Measurements from ENCODE around the gene FMN1.

The FMN1 gene

GRCh38 chr15:32825219-32825618 lies 369.3 kb downstream of the FMN1 start:
- no peaks in the 10 kb centered on the region for H3K9me3 ChIP-seq (ENCODE audit: control insufficient read depth, insufficient read depth, low read length)
- no peak overlapping the region for H3K27ac ChIP-seq (ENCODE audit: low read depth, low read length)
- no peaks in the 10 kb centered on the region for H3K27me3 ChIP-seq (ENCODE audit: control insufficient read depth, insufficient read depth, low read length)
- no peak overlapping the region for H3K9ac ChIP-seq (ENCODE audit: low read depth, low read length)
- H3K36me3 ChIP-seq (ENCODE audit: control insufficient read depth, insufficient read depth, low read length), result no peaks in the 10 kb centered on the region
- no peaks in the 10 kb centered on the region for H3K4me1 ChIP-seq (ENCODE audit: control insufficient read depth, insufficient read depth, low read length)
- no peak overlapping the region for H3K4me3 ChIP-seq (ENCODE audit: low read depth, low read length)

DNA sequence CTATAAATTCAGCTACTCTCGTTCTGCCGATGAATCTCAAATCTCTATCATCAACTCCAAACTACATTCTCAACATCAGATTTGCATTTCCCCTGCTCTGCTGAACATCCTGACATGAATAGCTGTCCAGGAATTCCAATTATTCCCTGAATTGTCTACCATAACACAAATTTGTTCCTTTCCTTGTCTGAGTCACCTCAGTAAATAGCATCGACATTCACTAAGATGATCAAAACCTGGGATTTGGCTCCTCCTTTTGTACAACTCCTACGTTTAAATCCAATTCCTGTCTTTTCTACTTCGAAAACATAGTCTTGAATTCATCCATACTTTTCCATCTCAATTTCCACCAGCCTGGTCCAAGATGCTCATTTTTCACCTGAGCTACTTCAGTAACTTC lies 369.7 kb downstream of the FMN1 start:
- Histone ChIP-seq H3K4me1 (ENCODE audit: control insufficient read depth, insufficient read depth, low read length) (no peaks in the 10 kb centered on the region), H3K4me3 (ENCODE audit: low read depth, low read length) (no peak overlapping the region), H3K27me3 (ENCODE audit: control insufficient read depth, insufficient read depth, low read length) (no peaks in the 10 kb centered on the region), H3K36me3 (ENCODE audit: control insufficient read depth, insufficient read depth, low read length) (no peaks in the 10 kb centered on the region), H3K27ac (ENCODE audit: low read depth, low read length) (no peak overlapping the region), H3K9ac (ENCODE audit: low read depth, low read length) (no peak overlapping the region), H3K9me3 (ENCODE audit: control insufficient read depth, insufficient read depth, low read length) (no peaks in the 10 kb centered on the region)

GRCh38 chr15:32823750-32824149 lies 370.8 kb downstream of the FMN1 start:
- H3K4me1 ChIP-seq (ENCODE audit: control insufficient read depth, insufficient read depth, low read length), result no peaks in the 10 kb centered on the region
- no peaks in the 10 kb centered on the region for H3K27me3 ChIP-seq (ENCODE audit: control insufficient read depth, insufficient read depth, low read length)
- H3K4me3 ChIP-seq (ENCODE audit: low read depth, low read length), result no peak overlapping the region
- H3K36me3 ChIP-seq (ENCODE audit: control insufficient read depth, insufficient read depth, low read length), result no peaks in the 10 kb centered on the region
- H3K9ac ChIP-seq (ENCODE audit: low read depth, low read length), result no peak overlapping the region
- H3K9me3 ChIP-seq (ENCODE audit: control insufficient read depth, insufficient read depth, low read length), result no peaks in the 10 kb centered on the region
- H3K27ac ChIP-seq (ENCODE audit: low read depth, low read length), result no peak overlapping the region

DNA sequence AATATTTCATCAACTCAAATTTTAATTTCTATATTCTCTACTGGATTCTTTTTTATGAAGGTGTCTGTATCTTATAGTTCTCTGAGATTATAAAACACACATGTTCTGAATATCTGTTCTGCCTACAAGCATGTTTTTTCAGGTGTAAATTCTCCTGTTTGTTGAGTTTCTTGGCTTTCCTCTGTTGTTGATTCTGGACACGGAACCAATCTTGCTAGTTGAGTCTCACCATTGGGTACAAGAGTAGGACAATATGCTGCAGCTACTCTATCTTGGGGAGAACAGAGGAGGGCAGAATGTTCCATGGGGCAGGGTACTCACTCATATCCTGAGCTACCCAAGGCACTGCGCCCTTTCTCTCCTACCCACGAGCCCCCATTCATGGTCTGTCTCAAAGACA lies 371.8 kb downstream of the FMN1 start:
- Histone ChIP-seq H3K9ac (ENCODE audit: low read depth, low read length) (no peak overlapping the region), H3K27me3 (ENCODE audit: control insufficient read depth, insufficient read depth, low read length) (no peaks in the 10 kb centered on the region), H3K9me3 (ENCODE audit: control insufficient read depth, insufficient read depth, low read length) (no peaks in the 10 kb centered on the region), H3K36me3 (ENCODE audit: control insufficient read depth, insufficient read depth, low read length) (no peaks in the 10 kb centered on the region), H3K27ac (ENCODE audit: low read depth, low read length) (no peak overlapping the region), H3K4me1 (ENCODE audit: control insufficient read depth, insufficient read depth, low read length) (no peaks in the 10 kb centered on the region), H3K4me3 (ENCODE audit: low read depth, low read length) (no peak overlapping the region)

GRCh38 chr15:32819448-32819847 lies 375.1 kb downstream of the FMN1 start:
- Histone ChIP-seq H3K36me3 (ENCODE audit: control insufficient read depth, insufficient read depth, low read length) (no peaks in the 10 kb centered on the region), H3K4me1 (ENCODE audit: control insufficient read depth, insufficient read depth, low read length) (no peaks in the 10 kb centered on the region), H3K4me3 (ENCODE audit: low read depth, low read length) (no peak overlapping the region), H3K9me3 (ENCODE audit: control insufficient read depth, insufficient read depth, low read length) (no peaks in the 10 kb centered on the region), H3K9ac (ENCODE audit: low read depth, low read length) (no peak overlapping the region), H3K27me3 (ENCODE audit: control insufficient read depth, insufficient read depth, low read length) (no peaks in the 10 kb centered on the region), H3K27ac (ENCODE audit: low read depth, low read length) (no peak overlapping the region)

- no peak overlapping the region for H3K27ac ChIP-seq (ENCODE audit: low read depth, low read length)
- no peaks in the 10 kb centered on the region for H3K36me3 ChIP-seq (ENCODE audit: control insufficient read depth, insufficient read depth, low read length)
- no peak overlapping the region for H3K4me3 ChIP-seq (ENCODE audit: low read depth, low read length)
- no peaks in the 10 kb centered on the region for H3K27me3 ChIP-seq (ENCODE audit: control insufficient read depth, insufficient read depth, low read length)
- no peaks in the 10 kb centered on the region for H3K4me1 ChIP-seq (ENCODE audit: control insufficient read depth, insufficient read depth, low read length)
- no peak overlapping the region for H3K9ac ChIP-seq (ENCODE audit: low read depth, low read length)
- no peaks in the 10 kb centered on the region for H3K9me3 ChIP-seq (ENCODE audit: control insufficient read depth, insufficient read depth, low read length)
Observed at GRCh38 chr15:32818758-32819447, 375.6 kb downstream of the FMN1 start.

- Histone ChIP-seq H3K36me3 (ENCODE audit: control insufficient read depth, insufficient read depth, low read length) (no peaks in the 10 kb centered on the region), H3K4me3 (ENCODE audit: low read depth, low read length) (no peak overlapping the region), H3K4me1 (ENCODE audit: control insufficient read depth, insufficient read depth, low read length) (no peaks in the 10 kb centered on the region), H3K27ac (ENCODE audit: low read depth, low read length) (no peak overlapping the region), H3K27me3 (ENCODE audit: control insufficient read depth, insufficient read depth, low read length) (no peaks in the 10 kb centered on the region), H3K9me3 (ENCODE audit: control insufficient read depth, insufficient read depth, low read length) (no peaks in the 10 kb centered on the region), H3K9ac (ENCODE audit: low read depth, low read length) (no peak overlapping the region)
Observed at GRCh38 chr15:32817577-32817976, 376.9 kb downstream of the FMN1 start.

GRCh38 chr15:32807331-32807730 lies 387.2 kb downstream of the FMN1 start:
- Histone ChIP-seq H3K9ac (ENCODE audit: low read depth, low read length) (no peak overlapping the region), H3K4me3 (ENCODE audit: low read depth, low read length) (no peak overlapping the region), H3K27me3 (ENCODE audit: control insufficient read depth, insufficient read depth, low read length) (no peaks in the 10 kb centered on the region), H3K4me1 (ENCODE audit: control insufficient read depth, insufficient read depth, low read length) (no peaks in the 10 kb centered on the region), H3K36me3 (ENCODE audit: control insufficient read depth, insufficient read depth, low read length) (no peaks in the 10 kb centered on the region), H3K27ac (ENCODE audit: low read depth, low read length) (no peak overlapping the region), H3K9me3 (ENCODE audit: control insufficient read depth, insufficient read depth, low read length) (no peaks in the 10 kb centered on the region)

GRCh38 chr15:32803631-32804030 lies 390.9 kb downstream of the FMN1 start:
- Histone ChIP-seq H3K36me3 (ENCODE audit: control insufficient read depth, insufficient read depth, low read length) (no peaks in the 10 kb centered on the region), H3K9ac (ENCODE audit: low read depth, low read length) (no peak overlapping the region), H3K27me3 (ENCODE audit: control insufficient read depth, insufficient read depth, low read length) (no peaks in the 10 kb centered on the region), H3K9me3 (ENCODE audit: control insufficient read depth, insufficient read depth, low read length) (no peaks in the 10 kb centered on the region), H3K27ac (ENCODE audit: low read depth, low read length) (no peak overlapping the region), H3K4me1 (ENCODE audit: control insufficient read depth, insufficient read depth, low read length) (no peaks in the 10 kb centered on the region), H3K4me3 (ENCODE audit: low read depth, low read length) (no peak overlapping the region)

GRCh38 chr15:32802286-32802936 lies 392.1 kb downstream of the FMN1 start:
- no peak overlapping the region for H3K4me3 ChIP-seq (ENCODE audit: low read depth, low read length)
- no peaks in the 10 kb centered on the region for H3K27me3 ChIP-seq (ENCODE audit: control insufficient read depth, insufficient read depth, low read length)
- H3K9me3 ChIP-seq (ENCODE audit: control insufficient read depth, insufficient read depth, low read length), result no peaks in the 10 kb centered on the region
- H3K27ac ChIP-seq (ENCODE audit: low read depth, low read length), result no peak overlapping the region
- no peak overlapping the region for H3K9ac ChIP-seq (ENCODE audit: low read depth, low read length)
- no peaks in the 10 kb centered on the region for H3K4me1 ChIP-seq (ENCODE audit: control insufficient read depth, insufficient read depth, low read length)
- H3K36me3 ChIP-seq (ENCODE audit: control insufficient read depth, insufficient read depth, low read length), result no peaks in the 10 kb centered on the region

- Histone ChIP-seq H3K4me3 (ENCODE audit: low read depth, low read length) (no peak overlapping the region), H3K27ac (ENCODE audit: low read depth, low read length) (no peak overlapping the region), H3K9ac (ENCODE audit: low read depth, low read length) (no peak overlapping the region), H3K9me3 (ENCODE audit: control insufficient read depth, insufficient read depth, low read length) (no peaks in the 10 kb centered on the region), H3K4me1 (ENCODE audit: control insufficient read depth, insufficient read depth, low read length) (no peaks in the 10 kb centered on the region), H3K36me3 (ENCODE audit: control insufficient read depth, insufficient read depth, low read length) (no peaks in the 10 kb centered on the region), H3K27me3 (ENCODE audit: control insufficient read depth, insufficient read depth, low read length) (no peaks in the 10 kb centered on the region)
Observed at GRCh38 chr15:32799936-32800535, 394.5 kb downstream of the FMN1 start.

Measured in HUES48 (cell line).